Measurements from ENCODE around the gene ATF3.

The ATF3 gene

GRCh38 chr1:212587888-212588510, 20.6 kb upstream of the ATF3 start:
- no peaks in the 10 kb centered on the region for H4K20me1 ChIP-seq (ENCODE audit: insufficient read depth, low read length)
- H3K9ac ChIP-seq (ENCODE audit: low read length), result no peak overlapping the region
- H3K27me3 ChIP-seq (ENCODE audit: insufficient read depth, low read length), result no peaks in the 10 kb centered on the region
- no peaks in the 10 kb centered on the region for H3K9me3 ChIP-seq (ENCODE audit: low read length)
- no peaks in the 10 kb centered on the region for H3K79me2 ChIP-seq (ENCODE audit: insufficient read depth, low read length)
- no peak overlapping the region for H3K27ac ChIP-seq (ENCODE audit: low read depth, low read length, poor library complexity, severe bottlenecking)
- no peaks in the 10 kb centered on the region for H3K9me2 ChIP-seq (ENCODE audit: low read depth, low read length)
- no peaks in the 10 kb centered on the region for H3F3A ChIP-seq (ENCODE audit: insufficient read depth, low read length)
- no peak overlapping the region for H2AFZ ChIP-seq (ENCODE audit: low read length)
- no peak for TF ChIP-seq EZH2 (IDR thresholded peaks at IDR 0.05; ENCODE audit: borderline replicate concordance, low read length)
- TF ChIP-seq CTCF (IDR thresholded peaks at IDR 0.05; ENCODE audit: low read length), result no peak
- H3K4me2 ChIP-seq (ENCODE audit: low read length), result no peak overlapping the region
- H3K4me3 ChIP-seq (ENCODE audit: low read depth, low read length, poor library complexity, severe bottlenecking), result no peak overlapping the region
- H3K4me1 ChIP-seq (ENCODE audit: insufficient read depth, low read length, severe bottlenecking), result no peaks in the 10 kb centered on the region
- no peaks in the 10 kb centered on the region for H3K36me3 ChIP-seq (ENCODE audit: insufficient read depth, low read length)

- no peak overlapping the region for H3K9ac ChIP-seq (ENCODE audit: low read length)
- H3K4me1 ChIP-seq (ENCODE audit: insufficient read depth, low read length, severe bottlenecking), result no peaks in the 10 kb centered on the region
- no peak overlapping the region for H3K27ac ChIP-seq (ENCODE audit: low read depth, low read length, poor library complexity, severe bottlenecking)
- H4K20me1 ChIP-seq (ENCODE audit: insufficient read depth, low read length), result no peaks in the 10 kb centered on the region
- H3K4me3 ChIP-seq (ENCODE audit: low read depth, low read length, poor library complexity, severe bottlenecking), result no peak overlapping the region
- H3K9me3 ChIP-seq (ENCODE audit: low read length), result no peaks in the 10 kb centered on the region
- no peak overlapping the region for H2AFZ ChIP-seq (ENCODE audit: low read length)
- H3K79me2 ChIP-seq (ENCODE audit: insufficient read depth, low read length), result no peaks in the 10 kb centered on the region
- H3K27me3 ChIP-seq (ENCODE audit: insufficient read depth, low read length), result no peaks in the 10 kb centered on the region
- no peaks in the 10 kb centered on the region for H3F3A ChIP-seq (ENCODE audit: insufficient read depth, low read length)
- no peaks in the 10 kb centered on the region for H3K36me3 ChIP-seq (ENCODE audit: insufficient read depth, low read length)
- H3K4me2 ChIP-seq (ENCODE audit: low read length), result no peak overlapping the region
- TF ChIP-seq CTCF (IDR thresholded peaks at IDR 0.05; ENCODE audit: low read length) (no peak), EZH2 (IDR thresholded peaks at IDR 0.05; ENCODE audit: borderline replicate concordance, low read length) (no peak)
- no peaks in the 10 kb centered on the region for H3K9me2 ChIP-seq (ENCODE audit: low read depth, low read length)
Observed at GRCh38 chr1:212589446-212589845, 19.1 kb upstream of the ATF3 start.

- Histone ChIP-seq H3K9ac (ENCODE audit: low read length) (no peak overlapping the region), H2AFZ (ENCODE audit: low read length) (no peak overlapping the region), H4K20me1 (ENCODE audit: insufficient read depth, low read length) (no peaks in the 10 kb centered on the region), H3K9me2 (ENCODE audit: low read depth, low read length) (no peaks in the 10 kb centered on the region), H3K4me3 (ENCODE audit: low read depth, low read length, poor library complexity, severe bottlenecking) (no peak overlapping the region), H3K27me3 (ENCODE audit: insufficient read depth, low read length) (no peaks in the 10 kb centered on the region), H3K27ac (ENCODE audit: low read depth, low read length, poor library complexity, severe bottlenecking) (no peak overlapping the region), H3F3A (ENCODE audit: insufficient read depth, low read length) (no peaks in the 10 kb centered on the region), H3K4me2 (ENCODE audit: low read length) (no peak overlapping the region), H3K79me2 (ENCODE audit: insufficient read depth, low read length) (no peaks in the 10 kb centered on the region), H3K4me1 (ENCODE audit: insufficient read depth, low read length, severe bottlenecking) (no peaks in the 10 kb centered on the region), H3K9me3 (ENCODE audit: low read length) (no peaks in the 10 kb centered on the region), H3K36me3 (ENCODE audit: insufficient read depth, low read length) (no peaks in the 10 kb centered on the region)
- TF ChIP-seq EZH2 (IDR thresholded peaks at IDR 0.05; ENCODE audit: borderline replicate concordance, low read length) (no peak), CTCF (IDR thresholded peaks at IDR 0.05; ENCODE audit: low read length) (no peak)
Observed at GRCh38 chr1:212591922-212592321, 16.6 kb upstream of the ATF3 start.

Data from OCI-LY1 (cell line).